ENCODE results near the gene ARHGAP5. TPM values are rescaled to one million over a fixed set of nuclear protein-coding genes. Genes with fewer than 3 reads are reported as not detected.

The ARHGAP5 gene
- total RNA-seq, 1 experiment from 2014 or later: 63.0 TPM

- Histone ChIP-seq H3K9me3 (ENCODE audit: control insufficient read depth, insufficient read depth, low read depth, low read length) (peaks cover 4% of the 10 kb centered on the region; the same call in 1 of the 2 replicates), H3K27me3 (ENCODE audit: control insufficient read depth, insufficient read depth, low read length) (no peaks in the 10 kb centered on the region), H3K36me3 (ENCODE audit: control insufficient read depth, insufficient read depth, low read length) (no peaks in the 10 kb centered on the region), H3K4me3 (ENCODE audit: low read depth in 2 of 2, low read length in 2 of 2) (no peak overlapping the region), H3K4me1 (ENCODE audit: control insufficient read depth, insufficient read depth, low read length) (no peaks in the 10 kb centered on the region), H3K27ac (ENCODE audit: low read length) (no peak overlapping the region)
- POLR2A ChIA-PET: no interaction called here
- ATAC-seq: peak; percentile 38; the same call in 1 of the 2 replicates
- intact Hi-C loops (cut with micrococcal nuclease; ENCODE audit: unreplicated experiment) (no loop called here), in situ Hi-C loops (cut with HindIII; ENCODE audit: low pct_unique_long_range_greater_than_20kb, low sequenced_read_pairs) (no loop called here)
- no TSS peak for BruUV-seq (replicated peaks)
- no peak for DNase-seq (ENCODE audit: low read depth, low spot score)
- CTCF ChIA-PET: no interaction called here
- TF ChIP-seq TCF7L2 (IDR thresholded peaks at IDR 0.05; ENCODE audit: low read depth, low read length): no peak
- TF ChIP-seq CTCF (IDR thresholded peaks at IDR 0.05): no peak
- no peak for TF ChIP-seq REST (IDR thresholded peaks at IDR 0.05; ENCODE audit: insufficient read depth in 1 of 2, low read depth in 2 of 2, low read length in 1 of 2)
- TF ChIP-seq POLR2AphosphoS5 (IDR thresholded peaks at IDR 0.05; ENCODE audit: low read depth, low read length): no peak
- no peak for TF ChIP-seq SIN3A (IDR thresholded peaks at IDR 0.05; ENCODE audit: borderline replicate concordance, insufficient read depth, low read depth, low read length)
Observed at GRCh38 chr14:32134448-32135097, 57.5 kb downstream of the ARHGAP5 start.

GRCh38 chr14:32136027-32136825 is 59.1 kb downstream of the ARHGAP5 start:
- Histone ChIP-seq H3K27ac (ENCODE audit: low read length) (no peak overlapping the region), H3K36me3 (ENCODE audit: control insufficient read depth, insufficient read depth, low read length) (no peaks in the 10 kb centered on the region), H3K9me3 (ENCODE audit: control insufficient read depth, insufficient read depth, low read depth, low read length) (peaks cover 4% of the 10 kb centered on the region; the same call in 1 of the 2 replicates), H3K4me3 (ENCODE audit: low read depth in 2 of 2, low read length in 2 of 2) (no peak overlapping the region), H3K27me3 (ENCODE audit: control insufficient read depth, insufficient read depth, low read length) (no peaks in the 10 kb centered on the region), H3K4me1 (ENCODE audit: control insufficient read depth, insufficient read depth, low read length) (no peaks in the 10 kb centered on the region)
- BruUV-seq (replicated peaks): no TSS peak
- intact Hi-C loops (cut with micrococcal nuclease; ENCODE audit: unreplicated experiment) (no loop called here), in situ Hi-C loops (cut with HindIII; ENCODE audit: low pct_unique_long_range_greater_than_20kb, low sequenced_read_pairs) (no loop called here)
- no peak for DNase-seq (ENCODE audit: low read depth, low spot score)
- TF ChIP-seq REST (IDR thresholded peaks at IDR 0.05; ENCODE audit: insufficient read depth in 1 of 2, low read depth in 2 of 2, low read length in 1 of 2) (no peak), POLR2AphosphoS5 (IDR thresholded peaks at IDR 0.05; ENCODE audit: low read depth, low read length) (no peak), SIN3A (IDR thresholded peaks at IDR 0.05; ENCODE audit: borderline replicate concordance, insufficient read depth, low read depth, low read length) (no peak), CTCF (IDR thresholded peaks at IDR 0.05) (no peak), TCF7L2 (IDR thresholded peaks at IDR 0.05; ENCODE audit: low read depth, low read length) (no peak)
- POLR2A ChIA-PET: no interaction called here
- no peak for ATAC-seq
- CTCF ChIA-PET: no interaction called here

All from Panc1 (cell line).